Body of pancreas (tissue), 4 donors: ENCODE results near the gene RNGTT. TPM values are rescaled to one million over a fixed set of nuclear protein-coding genes. Genes with fewer than 3 reads are reported as not detected.

ENCODE experiments used
- ATAC-seq: fragments of 150-250 bp; one replicate; pipeline ENCODE4 v1.9.1; 2016
- DNase-seq, 4 donors: peaks; one replicate each; pipeline ENCODE4 v3.0.0-alpha.2; 2019
- H3K27ac ChIP-seq, 4 donors: fragments of 200-600 bp; sonication (generic); 1 replicate in 3 of 4; 2 replicates in 1 of 4; pipeline versions ENCODE4 v1.5.1 to v1.6.1; 2016 to 2019; ENCODE audit warnings: mild to moderate bottlenecking in 1 of 4, mixed read lengths in 1 of 4, moderate library complexity in 1 of 4
- H3K27me3 ChIP-seq, 2 donors: fragments of 200-600 bp; sonication (generic); one replicate each; pipeline ENCODE4 v1.6.0; 2016; ENCODE audit warnings: mild to moderate bottlenecking in 1 of 2
- H3K36me3 ChIP-seq, 2 donors: fragments of 200-600 bp; sonication (generic); replicated peaks in 1 of 2; 2 replicates each; pipeline ENCODE4 v1.5.1; 2016; ENCODE audit warnings: low read depth in 2 of 2; ENCODE audit not compliant: insufficient read depth in 1 of 2
- H3K4me1 ChIP-seq: fragments of 200-600 bp; sonication (generic); one replicate; pipeline ENCODE4 v1.6.0; 2016
- H3K4me3 ChIP-seq, 2 donors: fragments of 200-600 bp; sonication (generic); 1 replicate in 1 of 2; 2 replicates in 1 of 2; pipeline ENCODE4 v1.5.1; 2016 to 2019
- H3K9me3 ChIP-seq, 3 donors: fragments of 200-600 bp; sonication (generic); 1 replicate in 2 of 3; 2 replicates in 1 of 3; pipeline ENCODE4 v1.5.1; 2016
- CTCF ChIP-seq, 7 experiments: fragments of 450-650 bp in 4 of 7; fragments of 200-600 bp in 3 of 7; sonication (generic) in 3 of 7; IDR thresholded peaks; one replicate each; pipeline ENCODE4 v1.5.1; 2016 to 2019; ENCODE audit warnings: antibody characterized with exemption in 7 of 7
- POLR2A ChIP-seq, 3 donors: fragments of 450-650 bp; IDR thresholded peaks; one replicate each; pipeline ENCODE4 v1.6.1; 2016; ENCODE audit warnings: antibody characterized with exemption in 3 of 3, mild to moderate bottlenecking in 2 of 3
- WGBS, 2 donors: methylation state at CpG; one replicate each; pipeline ENCODE4 v1.1.5; 2017; 5-methylcytosine and 5-hydroxymethylcytosine counted together
- intact Hi-C: fragments of 100-400 bp; cut with DNase I; formaldehyde crosslinking; loops from one replicate; pipeline ENCODE4 v1.15.1; 2023
- total RNA-seq, 2 donors: library from RNA; depleted of rRNA; stranded (reverse); fragments of >200 nt; gene quantifications; one replicate each; pipeline ENCODE4 v1.1.0, GENCODE V29; 2016

Gene RNGTT
- total RNA-seq, 2 donors from 2014 or later: 9.9 to 15.2 TPM

- H3K4me1 ChIP-seq: no peaks in the 10 kb centered on the region
- no peaks in the 10 kb centered on the region for H3K27me3 ChIP-seq
- intact Hi-C loops: no loop called here
- no peaks in the 10 kb centered on the region for H3K36me3 ChIP-seq
- no peak overlapping the region for H3K4me3 ChIP-seq
- no peak for DNase-seq
- H3K27ac ChIP-seq: no peak overlapping the region
- TF ChIP-seq POLR2A (IDR thresholded peaks at IDR 0.05): no peak
- TF ChIP-seq CTCF (IDR thresholded peaks at IDR 0.05): no peak
- ATAC-seq: no peak
- 87 to 92% methylated on average over 9 of the region's 9 CpGs for WGBS, 2 donors
- H3K9me3 ChIP-seq: no peaks in the 10 kb centered on the region
These were observed 202.0 kb downstream of the RNGTT start for GRCh38 chr6:88761237-88762031.

- Histone ChIP-seq H3K36me3 (no peaks in the 10 kb centered on the region), H3K4me3 (no peak overlapping the region), H3K27me3 (no peaks in the 10 kb centered on the region), H3K9me3 (no peaks in the 10 kb centered on the region), H3K27ac (no peak overlapping the region), H3K4me1 (no peaks in the 10 kb centered on the region)
- TF ChIP-seq POLR2A (IDR thresholded peaks at IDR 0.05): no peak
- no peak for TF ChIP-seq CTCF (IDR thresholded peaks at IDR 0.05)
- WGBS, 2 donors: 86 to 89% methylated on average over 2 of the region's 2 CpGs
- ATAC-seq: no peak
- no peak for DNase-seq
- intact Hi-C loops: no loop called here
These were observed 203.3 kb downstream of the RNGTT start for GRCh38 chr6:88760091-88760490.

GRCh38 chr6:88750936-88751335 lies 212.5 kb downstream of the RNGTT start:
- WGBS, 2 donors: 96 to 97% methylated on average over 2 of the region's 2 CpGs
- ATAC-seq (no peak), DNase-seq (no peak)
- TF ChIP-seq CTCF (IDR thresholded peaks at IDR 0.05): no peak
- TF ChIP-seq POLR2A (IDR thresholded peaks at IDR 0.05): no peak
- H3K36me3 ChIP-seq: no peaks in the 10 kb centered on the region
- no peak overlapping the region for H3K4me3 ChIP-seq
- intact Hi-C loops: no loop called here
- no peak overlapping the region for H3K27ac ChIP-seq
- H3K27me3 ChIP-seq: no peaks in the 10 kb centered on the region
- H3K4me1 ChIP-seq: no peaks in the 10 kb centered on the region
- no peaks in the 10 kb centered on the region for H3K9me3 ChIP-seq

- Histone ChIP-seq H3K36me3 (no peaks in the 10 kb centered on the region), H3K4me1 (no peaks in the 10 kb centered on the region), H3K4me3 (no peak overlapping the region), H3K9me3 (no peaks in the 10 kb centered on the region), H3K27ac (no peak overlapping the region), H3K27me3 (no peaks in the 10 kb centered on the region)
- intact Hi-C loops: no loop called here
- TF ChIP-seq POLR2A (IDR thresholded peaks at IDR 0.05) (no peak), CTCF (IDR thresholded peaks at IDR 0.05) (no peak)
- ATAC-seq: no peak
- 95 to 96% methylated on average over 1 of the region's 1 CpG for WGBS, 2 donors
- no peak for DNase-seq
These were observed 213.6 kb downstream of the RNGTT start for GRCh38 chr6:88749849-88750248.

GRCh38 chr6:88748141-88748540 lies 215.3 kb downstream of the RNGTT start:
- TF ChIP-seq CTCF (IDR thresholded peaks at IDR 0.05) (no peak), POLR2A (IDR thresholded peaks at IDR 0.05) (no peak)
- WGBS, 2 donors: 89 to 92% methylated on average over 2 of the region's 2 CpGs
- intact Hi-C loops: no loop called here

More at GRCh38 chr6:88748141-88748540, 215.3 kb downstream of the RNGTT start:
- ATAC-seq (no peak), DNase-seq (no peak)
- H3K27me3 ChIP-seq: no peaks in the 10 kb centered on the region
- H3K36me3 ChIP-seq: no peaks in the 10 kb centered on the region
- no peak overlapping the region for H3K4me3 ChIP-seq
- H3K9me3 ChIP-seq: no peaks in the 10 kb centered on the region
- H3K4me1 ChIP-seq: no peaks in the 10 kb centered on the region
- no peak overlapping the region for H3K27ac ChIP-seq
